Measurements from ENCODE around the gene BLVRA.

Gene BLVRA

GRCh38 chr7:43844662-43845061 is 86.2 kb downstream of the BLVRA start:
- no peak overlapping the region for H3K9ac ChIP-seq (ENCODE audit: low read depth, low read length)
- H3K4me3 ChIP-seq (ENCODE audit: low read length), result no peak overlapping the region
- no peaks in the 10 kb centered on the region for H3K27me3 ChIP-seq (ENCODE audit: insufficient read depth, low read length)
- H3K27ac ChIP-seq (ENCODE audit: low read depth, low read length), result no peak overlapping the region
- no peaks in the 10 kb centered on the region for H3K36me3 ChIP-seq (ENCODE audit: insufficient read depth, low read length)
- no peaks in the 10 kb centered on the region for H3K9me3 ChIP-seq (ENCODE audit: insufficient read depth, low read depth, low read length)
- WGBS, result 98% methylated on average over 2 of the region's 2 CpGs
- no peaks in the 10 kb centered on the region for H3K4me1 ChIP-seq (ENCODE audit: insufficient read depth, low read length)

GRCh38 chr7:43847496-43847895 is 89.0 kb downstream of the BLVRA start:
- H3K4me3 ChIP-seq (ENCODE audit: low read length), result no peak overlapping the region
- H3K9me3 ChIP-seq (ENCODE audit: insufficient read depth, low read depth, low read length), result no peaks in the 10 kb centered on the region
- H3K9ac ChIP-seq (ENCODE audit: low read depth, low read length), result no peak overlapping the region
- H3K27ac ChIP-seq (ENCODE audit: low read depth, low read length), result no peak overlapping the region
- 95% methylated on average over 3 of the region's 4 CpGs for WGBS
- no peaks in the 10 kb centered on the region for H3K36me3 ChIP-seq (ENCODE audit: insufficient read depth, low read length)
- H3K4me1 ChIP-seq (ENCODE audit: insufficient read depth, low read length), result no peaks in the 10 kb centered on the region
- H3K27me3 ChIP-seq (ENCODE audit: insufficient read depth, low read length), result no peaks in the 10 kb centered on the region

GRCh38 chr7:43849047-43849446 is 90.6 kb downstream of the BLVRA start:
- Histone ChIP-seq H3K9me3 (ENCODE audit: insufficient read depth, low read depth, low read length) (no peaks in the 10 kb centered on the region), H3K4me3 (ENCODE audit: low read length) (no peak overlapping the region), H3K36me3 (ENCODE audit: insufficient read depth, low read length) (no peaks in the 10 kb centered on the region), H3K4me1 (ENCODE audit: insufficient read depth, low read length) (no peaks in the 10 kb centered on the region), H3K9ac (ENCODE audit: low read depth, low read length) (no peak overlapping the region), H3K27ac (ENCODE audit: low read depth, low read length) (no peak overlapping the region), H3K27me3 (ENCODE audit: insufficient read depth, low read length) (no peaks in the 10 kb centered on the region)
- 73% methylated on average over 2 of the region's 2 CpGs for WGBS

GRCh38 chr7:43850348-43851116 is 92.1 kb downstream of the BLVRA start:
- H3K9me3 ChIP-seq (ENCODE audit: insufficient read depth, low read depth, low read length), result no peaks in the 10 kb centered on the region
- WGBS, result 96% methylated on average over 5 of the region's 5 CpGs

GRCh38 chr7:43851805-43852204 is 93.3 kb downstream of the BLVRA start:
- no peak overlapping the region for H3K27ac ChIP-seq (ENCODE audit: low read depth, low read length)
- no peaks in the 10 kb centered on the region for H3K27me3 ChIP-seq (ENCODE audit: insufficient read depth, low read length)
- H3K36me3 ChIP-seq (ENCODE audit: insufficient read depth, low read length), result no peaks in the 10 kb centered on the region
- no peak overlapping the region for H3K4me3 ChIP-seq (ENCODE audit: low read length)
- no peaks in the 10 kb centered on the region for H3K9me3 ChIP-seq (ENCODE audit: insufficient read depth, low read depth, low read length)
- no peak overlapping the region for H3K9ac ChIP-seq (ENCODE audit: low read depth, low read length)
- 100% methylated on average over 2 of the region's 2 CpGs for WGBS
- no peaks in the 10 kb centered on the region for H3K4me1 ChIP-seq (ENCODE audit: insufficient read depth, low read length)

More at GRCh38 chr7:43850348-43851116, 92.1 kb downstream of the BLVRA start:
- Histone ChIP-seq H3K36me3 (ENCODE audit: insufficient read depth, low read length) (no peaks in the 10 kb centered on the region), H3K27ac (ENCODE audit: low read depth, low read length) (no peak overlapping the region), H3K27me3 (ENCODE audit: insufficient read depth, low read length) (no peaks in the 10 kb centered on the region), H3K4me3 (ENCODE audit: low read length) (no peak overlapping the region), H3K9ac (ENCODE audit: low read depth, low read length) (no peak overlapping the region), H3K4me1 (ENCODE audit: insufficient read depth, low read length) (no peaks in the 10 kb centered on the region)

- H3K36me3 ChIP-seq (ENCODE audit: insufficient read depth, low read length), result no peaks in the 10 kb centered on the region
- no peaks in the 10 kb centered on the region for H3K9me3 ChIP-seq (ENCODE audit: insufficient read depth, low read depth, low read length)
- H3K27ac ChIP-seq (ENCODE audit: low read depth, low read length), result no peak overlapping the region
- H3K27me3 ChIP-seq (ENCODE audit: insufficient read depth, low read length), result no peaks in the 10 kb centered on the region
- no peak overlapping the region for H3K4me3 ChIP-seq (ENCODE audit: low read length)
- H3K4me1 ChIP-seq (ENCODE audit: insufficient read depth, low read length), result no peaks in the 10 kb centered on the region
- H3K9ac ChIP-seq (ENCODE audit: low read depth, low read length), result no peak overlapping the region
Measured at GRCh38 chr7:43855176-43855575, 96.7 kb downstream of the BLVRA start.

- Histone ChIP-seq H3K36me3 (ENCODE audit: insufficient read depth, low read length) (no peaks in the 10 kb centered on the region), H3K9me3 (ENCODE audit: insufficient read depth, low read depth, low read length) (no peaks in the 10 kb centered on the region), H3K27ac (ENCODE audit: low read depth, low read length) (no peak overlapping the region), H3K27me3 (ENCODE audit: insufficient read depth, low read length) (no peaks in the 10 kb centered on the region), H3K4me1 (ENCODE audit: insufficient read depth, low read length) (no peaks in the 10 kb centered on the region), H3K4me3 (ENCODE audit: low read length) (no peak overlapping the region), H3K9ac (ENCODE audit: low read depth, low read length) (no peak overlapping the region)
- 95% methylated on average over 4 of the region's 4 CpGs for WGBS
Measured at GRCh38 chr7:43856316-43856715, 97.8 kb downstream of the BLVRA start.

Measured in HUES64 (cell line).